Lung (tissue), 12 donors: Measurements from ENCODE around the gene TMEM167A. TPM values are rescaled to one million over a fixed set of nuclear protein-coding genes. Genes with fewer than 3 reads are reported as not detected.
"Not testable (repeated sequence)": the region's sequence is repeated elsewhere in the genome, so short reads cannot be mapped to it uniquely, and the experiment has no call there.

Experiments
- ATAC-seq: fragments of 200-7000 bp; cut with Tn5 transposase; one replicate; pipeline ENCODE4 v1.9.1; 2020; ENCODE audit warnings: moderate number of reproducible peaks; ENCODE audit not compliant: insufficient read depth, low FRiP score
- DNase-seq, 3 donors: peaks; one replicate each; pipeline ENCODE4 v3.0.0-alpha.2; 2013 to 2017
- H3K27ac ChIP-seq, 2 donors: one replicate each; pipeline ENCODE4 v1.5.1; 2013; ENCODE audit warnings: mild to moderate bottlenecking in 2 of 2, moderate library complexity in 2 of 2, control low read depth in 1 of 2, inconsistent platforms in 1 of 2, low read depth in 1 of 2, low read length in 1 of 2
- H3K27me3 ChIP-seq, 3 donors: one replicate each; pipeline ENCODE4 v1.5.1; 2013; ENCODE audit warnings: low read length in 2 of 3; ENCODE audit not compliant: control insufficient read depth in 3 of 3, insufficient read depth in 3 of 3
- H3K36me3 ChIP-seq, 4 donors: one replicate each; pipeline ENCODE4 v1.5.1; 2013; ENCODE audit warnings: low read length in 4 of 4, mild to moderate bottlenecking in 1 of 4, moderate library complexity in 1 of 4; ENCODE audit not compliant: control insufficient read depth in 4 of 4, insufficient read depth in 4 of 4
- H3K4me1 ChIP-seq, 5 donors: one replicate each; pipeline ENCODE4 v1.5.1; 2013; ENCODE audit warnings: low read length in 5 of 5, mild to moderate bottlenecking in 2 of 5, moderate library complexity in 1 of 5; ENCODE audit not compliant: control insufficient read depth in 5 of 5, insufficient read depth in 5 of 5
- H3K4me3 ChIP-seq: one replicate; pipeline ENCODE4 v1.5.1; 2013; ENCODE audit warnings: mild to moderate bottlenecking, control low read depth, moderate library complexity
- H3K9ac ChIP-seq, 2 donors: one replicate each; pipeline ENCODE4 v1.5.1; 2013; ENCODE audit warnings: low read length in 2 of 2, control low read depth in 1 of 2; ENCODE audit not compliant: insufficient read depth in 1 of 2
- H3K9me3 ChIP-seq, 4 donors: one replicate each; pipeline ENCODE4 v1.5.1; 2013; ENCODE audit warnings: low read length in 3 of 4, mild to moderate bottlenecking in 1 of 4, moderate library complexity in 1 of 4; ENCODE audit not compliant: control insufficient read depth in 4 of 4, insufficient read depth in 3 of 4
- whole genome bisulfite sequencing, 2 donors: extraction: QIAGEN DNeasy Blood & Tissue Kit; methylation state at CpG; one replicate each; pipeline ENCODE4 v1.1.7; 2013; 5-methylcytosine and 5-hydroxymethylcytosine counted together
- polyA plus RNA-seq, 2 donors: library from polyadenylated mRNA; stranded (reverse); fragments of 200-250 nt; gene quantifications; one replicate each; pipeline ENCODE4 v1.2.1, GENCODE V29; 2013
- total RNA-seq, 2 donors: library from RNA; depleted of rRNA in 1 of 2; stranded (reverse); fragments of >200 nt in 1 of 2; gene quantifications; one replicate each; pipeline ENCODE4 v1.2.1, GENCODE V29; 2014 to 2021
- TF ChIP-seq, protein P1 (sequence below): IDR thresholded peaks from 2 replicates; pipeline ENCODE4 v1.5.1; 2012; ENCODE audit warnings: mild to moderate bottlenecking; ENCODE audit errors: control extremely low read depth, extremely low read depth
- donor health status: control.
- donor health status: control.
- donor health status: Bipolar disorder and iron deficiency.
- donor health status: healthy.
- donor health status: DM: yes; HTN: yes; CAD: no.

The TMEM167A gene
- total and polyA plus RNA-seq, 4 donors: 32.2 to 75.7 (median 63.5) TPM

DNA sequence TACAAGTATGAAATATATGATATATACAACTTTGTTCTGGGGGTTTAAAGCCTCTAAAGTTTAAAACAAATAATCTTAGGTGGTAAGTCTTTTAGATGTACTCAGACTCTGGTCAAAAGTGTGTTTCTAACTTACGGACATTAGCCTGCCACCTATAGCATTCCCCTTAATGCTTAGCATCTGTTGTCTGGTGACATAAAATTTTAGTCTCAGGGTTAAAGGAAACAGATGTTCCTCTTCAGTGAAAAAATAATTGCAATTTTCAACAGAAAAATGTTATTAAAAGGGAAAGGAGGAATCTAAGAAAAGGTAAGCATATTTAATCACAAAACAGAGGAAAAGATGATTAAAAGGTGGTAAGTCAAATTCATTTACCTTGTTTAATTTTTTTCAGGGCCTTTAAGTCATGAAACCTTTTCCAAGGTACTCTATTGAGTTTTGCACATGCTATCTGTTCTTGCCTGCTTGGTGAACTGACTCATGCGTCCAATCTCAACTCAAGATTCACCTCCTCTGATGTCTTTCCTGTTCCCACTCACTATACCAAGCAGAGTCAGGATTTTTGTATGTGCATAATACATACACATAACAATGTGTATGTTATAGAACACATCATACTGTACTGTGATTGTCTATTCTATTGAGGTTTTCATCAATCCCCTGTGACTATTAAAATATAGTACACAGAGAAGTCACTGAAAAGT lies 7.9 kb downstream of the TMEM167A start:
- Histone ChIP-seq H3K27me3 (no peaks in the 10 kb centered on the region), H3K9me3 (no peaks in the 10 kb centered on the region), H3K4me3 (no peak overlapping the region), H3K27ac (no peak overlapping the region), H3K4me1 (peaks cover 2 to 23% (median 20%) of the 10 kb centered on the region in 5 donors), H3K36me3 (peaks cover 0 to 3% (median 3%) of the 10 kb centered on the region in 4 donors), H3K9ac (no peak overlapping the region)
- TF ChIP-seq, protein P1, sequence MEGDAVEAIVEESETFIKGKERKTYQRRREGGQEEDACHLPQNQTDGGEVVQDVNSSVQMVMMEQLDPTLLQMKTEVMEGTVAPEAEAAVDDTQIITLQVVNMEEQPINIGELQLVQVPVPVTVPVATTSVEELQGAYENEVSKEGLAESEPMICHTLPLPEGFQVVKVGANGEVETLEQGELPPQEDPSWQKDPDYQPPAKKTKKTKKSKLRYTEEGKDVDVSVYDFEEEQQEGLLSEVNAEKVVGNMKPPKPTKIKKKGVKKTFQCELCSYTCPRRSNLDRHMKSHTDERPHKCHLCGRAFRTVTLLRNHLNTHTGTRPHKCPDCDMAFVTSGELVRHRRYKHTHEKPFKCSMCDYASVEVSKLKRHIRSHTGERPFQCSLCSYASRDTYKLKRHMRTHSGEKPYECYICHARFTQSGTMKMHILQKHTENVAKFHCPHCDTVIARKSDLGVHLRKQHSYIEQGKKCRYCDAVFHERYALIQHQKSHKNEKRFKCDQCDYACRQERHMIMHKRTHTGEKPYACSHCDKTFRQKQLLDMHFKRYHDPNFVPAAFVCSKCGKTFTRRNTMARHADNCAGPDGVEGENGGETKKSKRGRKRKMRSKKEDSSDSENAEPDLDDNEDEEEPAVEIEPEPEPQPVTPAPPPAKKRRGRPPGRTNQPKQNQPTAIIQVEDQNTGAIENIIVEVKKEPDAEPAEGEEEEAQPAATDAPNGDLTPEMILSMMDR: no peak
- ATAC-seq (no peak), DNase-seq (peak in 1 of 3 donors; percentile 20)
- WGBS, 2 donors: 82 to 88% methylated on average over 2 of the region's 2 CpGs

DNA sequence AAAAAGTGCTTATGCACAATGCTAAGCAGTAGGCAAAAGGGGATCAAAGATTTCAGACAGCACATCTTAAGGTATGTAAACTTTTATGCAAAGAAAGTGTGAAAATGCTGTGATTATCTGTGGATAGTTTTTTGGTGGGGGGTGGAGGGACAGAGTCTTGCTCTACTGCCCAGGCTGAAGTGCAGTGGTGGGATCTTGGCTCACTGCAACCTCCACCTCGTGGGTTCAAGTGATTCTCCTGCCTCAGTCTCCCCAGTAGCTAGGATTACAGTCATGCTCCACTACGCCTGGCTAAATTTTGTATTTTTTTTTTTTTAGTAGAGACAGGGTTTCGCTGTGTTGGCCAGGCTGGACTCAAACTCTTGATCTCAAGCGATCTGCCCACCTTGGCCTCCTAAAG lies 9.8 kb downstream of the TMEM167A start:
- H3K4me1 ChIP-seq: peaks cover 0 to 19% (median 8%) of the 10 kb centered on the region in 5 donors
- ATAC-seq: not testable (repeated sequence)

DNA sequence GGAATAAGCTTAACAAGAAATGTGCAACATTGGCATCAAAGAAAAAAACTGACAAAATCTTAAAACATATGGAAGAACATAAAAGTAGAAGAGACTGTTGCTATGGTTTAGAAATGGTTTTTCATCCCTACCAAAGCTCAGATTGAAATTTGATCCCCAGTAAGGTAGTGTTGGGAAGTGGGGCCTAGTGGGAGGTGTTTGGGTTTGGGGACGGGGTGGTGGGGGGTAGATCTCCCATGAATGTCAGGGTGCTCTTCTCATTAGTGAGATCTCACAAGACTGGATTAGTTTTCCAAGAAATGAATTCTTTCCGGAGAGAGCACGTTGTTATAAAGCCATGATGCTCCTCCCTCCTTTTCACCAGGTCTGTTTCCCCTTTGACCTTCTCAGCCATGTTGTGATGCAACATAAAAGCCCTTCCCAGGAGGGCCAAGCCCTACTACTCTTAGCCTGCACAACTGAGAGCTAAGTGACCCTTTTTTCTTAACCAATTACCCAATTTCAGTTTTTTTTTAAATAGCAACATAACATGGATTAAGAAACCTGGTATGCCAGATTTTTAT lies 10.6 kb downstream of the TMEM167A start:
- no peak for DNase-seq
- TF ChIP-seq, protein P1: no peak
- 88 to 90% methylated on average over 3 of the region's 3 CpGs for whole genome bisulfite sequencing, 2 donors

More for the DNA sequence above, 9.8 kb downstream of the TMEM167A start:
- peaks cover 0 to 12% (median 6%) of the 10 kb centered on the region in 4 donors for H3K36me3 ChIP-seq
- not testable (repeated sequence) for H3K9ac ChIP-seq, H3K27me3 ChIP-seq, H3K9me3 ChIP-seq, H3K4me3 ChIP-seq, H3K27ac ChIP-seq, DNase-seq
- WGBS, 2 donors: 98% methylated on average over 4 of the region's 4 CpGs

DNA sequence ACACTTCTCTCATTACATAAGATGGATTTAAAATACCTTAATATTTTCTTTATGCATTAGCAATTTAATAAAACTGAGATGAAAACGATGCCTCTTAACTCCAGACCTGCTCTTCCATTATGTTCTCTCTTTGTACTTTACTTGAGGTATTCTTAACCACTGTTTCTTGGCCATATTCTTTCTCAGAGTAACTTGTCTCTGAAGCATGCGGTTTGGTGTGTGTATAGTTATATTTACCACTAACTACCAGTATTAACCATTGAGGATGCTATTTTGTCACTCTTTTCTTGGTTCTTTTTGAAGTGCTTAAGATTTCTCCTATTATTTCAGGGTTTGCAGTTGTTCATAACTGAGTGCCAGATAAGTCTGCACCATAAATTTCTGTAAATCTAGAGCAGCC lies 17.9 kb downstream of the TMEM167A start:
- Histone ChIP-seq H3K27ac (no peak overlapping the region), H3K4me3 (no peak overlapping the region), H3K4me1 (peaks cover 0 to 32% (median 4%) of the 10 kb centered on the region in 5 donors), H3K36me3 (peaks cover 1 to 20% (median 6%) of the 10 kb centered on the region in 4 donors), H3K9ac (no peak overlapping the region), H3K27me3 (no peaks in the 10 kb centered on the region), H3K9me3 (no peaks in the 10 kb centered on the region)
- TF ChIP-seq, protein P1: no peak
- ATAC-seq (no peak), DNase-seq (no peak)
- 70 to 83% methylated on average over 2 of the region's 2 CpGs for WGBS, 2 donors

More for the DNA sequence above, 10.6 kb downstream of the TMEM167A start:
- H3K27me3 ChIP-seq: no peaks in the 10 kb centered on the region
- peaks cover 0 to 15% (median 8%) of the 10 kb centered on the region in 5 donors for H3K4me1 ChIP-seq
- peaks cover 0 to 12% (median 6%) of the 10 kb centered on the region in 4 donors for H3K36me3 ChIP-seq
- H3K9ac ChIP-seq: no peak overlapping the region
- no peak for ATAC-seq
- H3K4me3 ChIP-seq: no peak overlapping the region
- no peak overlapping the region for H3K27ac ChIP-seq
- H3K9me3 ChIP-seq: no peaks in the 10 kb centered on the region
